Stimulated activated naive CD8-positive, alpha-beta T cell treated with anti-CD3 and anti-CD28 coated beads, Interleukin-15, Interleukin-2, amounts not matched to agents 100 ng/mL and 50 ng/mL, for 24 hours (primary cell): Measurements from ENCODE around the gene FBLN2.

Experiments used
- H3K27ac Mint-ChIP-seq: one replicate; pipeline ENCODE4 v1.8.0; 2021; ENCODE audit warnings: mild to moderate bottlenecking, mixed read lengths
- H3K27me3 Mint-ChIP-seq: one replicate; pipeline ENCODE4 v1.8.0; 2021; ENCODE audit warnings: mixed read lengths
- H3K36me3 Mint-ChIP-seq: one replicate; pipeline ENCODE4 v1.8.0; 2021; ENCODE audit warnings: low read depth, mixed read lengths
- H3K4me1 Mint-ChIP-seq: one replicate; pipeline ENCODE4 v1.8.0; 2021; ENCODE audit warnings: low read depth, mixed read lengths
- H3K4me3 Mint-ChIP-seq: one replicate; pipeline ENCODE4 v1.8.0; 2021; ENCODE audit warnings: mild to moderate bottlenecking, mixed read lengths
- H3K9me3 Mint-ChIP-seq: one replicate; pipeline ENCODE4 v1.8.0; 2021; ENCODE audit warnings: mixed read lengths

The FBLN2 gene

DNA sequence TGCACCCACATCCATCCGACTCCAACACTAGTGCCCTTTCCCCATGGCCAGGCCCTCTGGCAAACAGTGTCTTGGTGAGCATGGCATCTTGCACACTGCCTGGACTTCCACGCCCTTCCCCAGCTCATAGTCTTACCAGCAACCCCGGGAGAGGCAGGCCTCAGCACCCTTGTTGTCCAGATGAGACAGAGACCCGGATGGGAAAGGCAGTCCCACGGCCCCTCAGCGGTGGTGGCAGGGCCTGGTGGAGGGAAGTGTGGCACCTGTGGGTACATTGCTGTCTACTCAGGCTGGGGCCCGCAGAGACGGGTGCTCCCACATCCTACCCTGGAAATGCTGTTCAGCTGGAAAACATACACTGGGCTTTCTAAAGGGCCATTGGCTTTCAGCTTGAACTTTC, 40.4 kb upstream of the FBLN2 start:
- no peak overlapping the region for H3K4me3 Mint-ChIP-seq
- no peaks in the 10 kb centered on the region for H3K9me3 Mint-ChIP-seq
- H3K4me1 Mint-ChIP-seq: no peaks in the 10 kb centered on the region
- H3K36me3 Mint-ChIP-seq: no peaks in the 10 kb centered on the region
- no peak overlapping the region for H3K27ac Mint-ChIP-seq
- H3K27me3 Mint-ChIP-seq: no peaks in the 10 kb centered on the region

- Mint-ChIP-seq H3K27ac (no peak overlapping the region), H3K4me1 (no peaks in the 10 kb centered on the region), H3K4me3 (no peak overlapping the region), H3K27me3 (no peaks in the 10 kb centered on the region), H3K9me3 (no peaks in the 10 kb centered on the region), H3K36me3 (no peaks in the 10 kb centered on the region)
Measured at GRCh38 chr3:13509059-13509815, 39.7 kb upstream of the FBLN2 start.

DNA sequence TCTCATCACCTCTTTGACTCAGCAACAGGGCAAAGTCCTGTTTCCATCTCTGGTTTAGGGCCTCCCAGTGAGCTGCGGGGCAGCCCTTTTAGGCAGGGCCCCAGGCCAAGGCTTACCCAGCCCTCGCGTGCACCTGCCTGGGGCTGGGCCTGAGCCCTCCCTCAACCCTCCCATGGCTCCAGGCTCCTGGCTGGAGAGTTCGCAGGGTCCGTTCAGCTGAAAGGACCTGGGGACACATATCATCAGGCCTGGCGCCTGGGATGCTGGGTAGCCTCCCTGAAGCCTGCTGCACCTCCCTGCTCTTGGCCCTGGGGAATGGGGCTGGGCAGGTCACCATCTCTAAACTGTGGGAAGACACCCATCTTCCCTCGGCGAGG, 39.1 kb upstream of the FBLN2 start:
- no peak overlapping the region for H3K27ac Mint-ChIP-seq
- no peaks in the 10 kb centered on the region for H3K27me3 Mint-ChIP-seq
- H3K4me1 Mint-ChIP-seq: no peaks in the 10 kb centered on the region
- H3K36me3 Mint-ChIP-seq: no peaks in the 10 kb centered on the region
- no peak overlapping the region for H3K4me3 Mint-ChIP-seq
- H3K9me3 Mint-ChIP-seq: no peaks in the 10 kb centered on the region

- Mint-ChIP-seq H3K27me3 (no peaks in the 10 kb centered on the region), H3K4me1 (no peaks in the 10 kb centered on the region), H3K9me3 (no peaks in the 10 kb centered on the region), H3K27ac (no peak overlapping the region), H3K4me3 (no peak overlapping the region), H3K36me3 (no peaks in the 10 kb centered on the region)
Measured at GRCh38 chr3:13512451-13512850, 36.5 kb upstream of the FBLN2 start.

DNA sequence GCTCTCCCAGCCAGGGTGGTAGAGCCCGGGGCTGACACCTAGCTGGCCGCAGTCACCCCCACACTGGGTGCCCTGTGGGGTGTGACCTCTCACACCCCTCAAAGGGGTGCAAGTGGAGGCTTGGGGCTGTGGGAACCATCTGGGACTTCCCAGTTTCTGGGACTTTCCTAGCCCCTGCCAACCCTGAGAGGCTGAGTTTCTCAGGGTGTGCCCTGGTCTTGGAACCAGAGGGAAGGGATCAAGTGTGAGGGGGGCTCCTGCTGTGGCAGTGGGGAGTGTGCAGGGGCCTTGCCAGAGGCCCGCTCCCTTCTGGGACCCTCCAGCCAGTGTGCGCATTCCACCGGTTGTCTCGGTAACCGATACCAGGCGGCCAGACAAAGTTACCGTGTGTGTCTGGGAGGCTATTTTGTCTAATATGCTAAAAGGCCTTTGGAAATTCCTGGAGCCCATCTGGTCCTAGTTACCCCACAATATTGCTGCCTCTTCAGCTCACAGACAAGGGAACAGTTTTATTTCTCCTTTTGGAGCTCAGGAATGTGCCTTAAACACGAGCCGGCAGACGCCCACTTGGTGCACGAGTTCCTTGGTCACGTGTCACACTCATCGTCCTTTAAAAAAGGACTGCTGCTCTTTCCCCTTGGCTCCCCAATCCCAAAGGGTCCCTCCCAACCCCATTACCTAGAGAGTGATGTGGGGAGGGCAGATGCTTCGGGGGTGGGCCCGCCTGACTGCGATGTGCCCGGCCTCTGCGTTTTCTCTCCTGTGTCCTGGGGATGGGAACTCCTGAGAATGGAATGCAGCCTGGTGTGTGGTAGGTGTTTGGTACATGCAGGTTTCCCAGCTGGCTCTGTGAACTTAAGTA, 35.6 kb upstream of the FBLN2 start:
- H3K9me3 Mint-ChIP-seq: no peaks in the 10 kb centered on the region
- no peak overlapping the region for H3K4me3 Mint-ChIP-seq
- H3K27ac Mint-ChIP-seq: no peak overlapping the region
- H3K36me3 Mint-ChIP-seq: no peaks in the 10 kb centered on the region
- H3K4me1 Mint-ChIP-seq: no peaks in the 10 kb centered on the region
- H3K27me3 Mint-ChIP-seq: no peaks in the 10 kb centered on the region

- Mint-ChIP-seq H3K9me3 (no peaks in the 10 kb centered on the region), H3K27ac (no peak overlapping the region), H3K36me3 (no peaks in the 10 kb centered on the region), H3K27me3 (no peaks in the 10 kb centered on the region), H3K4me3 (no peak overlapping the region), H3K4me1 (no peaks in the 10 kb centered on the region)
Measured at GRCh38 chr3:13513913-13514517, 34.9 kb upstream of the FBLN2 start.

DNA sequence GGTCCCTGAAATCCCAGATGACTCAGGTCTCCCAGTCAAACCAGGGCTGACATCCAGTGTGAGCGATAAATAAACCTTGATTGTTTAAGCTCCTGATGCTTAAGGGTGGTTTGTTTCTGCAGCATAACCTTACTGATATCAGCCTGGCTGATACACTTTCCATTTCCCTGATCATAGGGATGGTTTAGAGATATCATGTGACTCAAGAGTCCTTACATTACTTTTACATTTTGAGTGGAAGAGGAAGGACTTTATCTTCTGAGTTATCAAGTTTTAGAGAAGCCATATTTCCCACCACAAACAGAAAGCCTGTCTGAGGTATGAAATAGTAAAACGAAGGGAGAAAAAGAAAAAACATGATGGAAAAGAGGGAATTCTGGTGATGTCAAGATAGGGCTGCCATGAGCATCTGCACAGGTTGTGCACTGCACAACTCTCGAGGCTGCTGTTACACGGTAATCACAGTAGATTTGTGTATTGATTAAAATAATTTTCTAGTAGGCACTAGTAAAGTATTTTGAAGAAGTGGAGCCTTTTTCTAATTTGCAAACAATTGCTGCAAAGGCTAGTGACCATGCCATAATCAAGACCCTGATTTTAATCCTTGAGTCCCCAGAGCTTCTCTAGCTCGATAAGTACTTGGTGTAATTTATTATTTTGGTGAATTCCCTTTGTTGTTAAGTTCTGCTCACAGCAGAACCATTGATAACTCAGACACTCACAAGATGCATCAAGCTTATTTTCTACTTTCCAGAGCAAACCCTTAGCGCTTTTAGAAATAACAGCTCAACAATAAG, 34.1 kb upstream of the FBLN2 start:
- no peaks in the 10 kb centered on the region for H3K36me3 Mint-ChIP-seq

DNA sequence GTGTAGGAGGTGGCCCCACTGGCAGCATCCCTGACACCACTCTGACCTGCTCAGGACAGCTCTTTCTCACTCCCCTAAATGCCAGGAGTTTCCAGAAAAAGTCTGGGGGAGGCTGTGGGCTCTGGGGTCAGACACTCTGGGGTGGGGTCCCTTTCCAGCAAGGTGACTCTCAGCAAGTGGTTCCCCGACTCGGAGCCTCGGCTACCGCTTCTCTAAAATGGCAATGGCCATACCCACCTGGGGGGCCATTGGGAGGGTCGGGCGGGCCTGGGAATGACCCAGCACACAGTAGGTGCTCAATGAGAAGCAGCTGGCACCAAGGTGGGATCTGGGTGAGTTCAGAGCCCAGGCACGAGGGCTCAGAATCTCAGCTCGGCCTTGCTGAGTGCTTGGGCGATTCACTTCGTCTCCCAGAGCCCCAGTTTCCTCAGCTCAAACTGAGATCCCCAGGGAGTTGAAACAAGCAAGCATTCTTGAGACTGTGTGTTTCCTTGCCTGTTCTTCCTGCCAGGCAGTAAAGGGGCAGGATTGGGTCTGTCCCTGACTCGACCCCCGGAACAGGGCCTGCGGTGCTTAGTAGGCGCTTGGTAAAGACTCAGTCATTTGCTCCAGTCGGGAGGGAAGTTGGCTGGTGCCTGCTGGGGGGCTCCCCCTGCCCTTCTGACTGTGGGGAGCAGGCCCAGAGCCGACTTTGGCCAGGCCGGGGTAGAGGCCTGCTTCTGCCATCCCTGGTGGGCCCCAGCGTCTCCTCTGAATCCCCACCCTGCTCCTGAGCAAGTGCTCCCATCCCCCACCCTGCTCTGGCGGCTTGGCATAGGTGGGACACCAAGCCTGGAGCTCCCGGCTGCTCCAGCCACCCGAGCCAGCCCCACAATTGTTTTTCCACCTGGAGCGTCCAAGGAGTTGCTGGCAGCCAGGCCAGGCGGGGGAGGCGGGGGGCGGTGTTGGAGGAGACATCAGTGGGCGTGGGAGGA, 32.9 kb upstream of the FBLN2 start:
- H3K9me3 Mint-ChIP-seq: no peaks in the 10 kb centered on the region
- H3K4me3 Mint-ChIP-seq: no peak overlapping the region
- no peaks in the 10 kb centered on the region for H3K27me3 Mint-ChIP-seq
- no peak overlapping the region for H3K27ac Mint-ChIP-seq
- H3K4me1 Mint-ChIP-seq: no peaks in the 10 kb centered on the region
- H3K36me3 Mint-ChIP-seq: no peaks in the 10 kb centered on the region

More for the DNA sequence above, 34.1 kb upstream of the FBLN2 start:
- Mint-ChIP-seq H3K4me1 (no peaks in the 10 kb centered on the region), H3K27me3 (no peaks in the 10 kb centered on the region), H3K9me3 (no peaks in the 10 kb centered on the region), H3K27ac (no peak overlapping the region), H3K4me3 (no peak overlapping the region)

DNA sequence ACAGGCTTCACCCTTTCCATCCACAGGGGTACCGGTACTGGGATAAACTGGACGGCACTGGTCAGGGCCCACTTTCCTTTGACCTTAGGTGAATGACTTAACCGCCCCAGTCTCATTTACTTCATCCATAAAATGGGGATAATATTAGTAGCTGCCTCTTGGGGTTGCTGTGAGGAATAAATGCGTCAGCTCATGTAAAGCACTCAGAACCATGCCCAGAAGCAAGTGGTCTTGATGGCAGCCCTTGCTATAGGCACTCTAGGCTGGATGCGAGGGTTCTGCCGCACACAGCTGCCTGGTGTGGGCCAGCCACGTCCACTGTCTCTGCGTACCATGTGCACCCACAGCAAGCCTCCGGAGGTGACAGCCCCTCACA, 32.2 kb upstream of the FBLN2 start:
- no peak overlapping the region for H3K27ac Mint-ChIP-seq
- H3K4me1 Mint-ChIP-seq: no peaks in the 10 kb centered on the region
- peaks cover 5% of the 10 kb centered on the region for H3K9me3 Mint-ChIP-seq
- no peaks in the 10 kb centered on the region for H3K36me3 Mint-ChIP-seq
- H3K27me3 Mint-ChIP-seq: no peaks in the 10 kb centered on the region
- no peak overlapping the region for H3K4me3 Mint-ChIP-seq

DNA sequence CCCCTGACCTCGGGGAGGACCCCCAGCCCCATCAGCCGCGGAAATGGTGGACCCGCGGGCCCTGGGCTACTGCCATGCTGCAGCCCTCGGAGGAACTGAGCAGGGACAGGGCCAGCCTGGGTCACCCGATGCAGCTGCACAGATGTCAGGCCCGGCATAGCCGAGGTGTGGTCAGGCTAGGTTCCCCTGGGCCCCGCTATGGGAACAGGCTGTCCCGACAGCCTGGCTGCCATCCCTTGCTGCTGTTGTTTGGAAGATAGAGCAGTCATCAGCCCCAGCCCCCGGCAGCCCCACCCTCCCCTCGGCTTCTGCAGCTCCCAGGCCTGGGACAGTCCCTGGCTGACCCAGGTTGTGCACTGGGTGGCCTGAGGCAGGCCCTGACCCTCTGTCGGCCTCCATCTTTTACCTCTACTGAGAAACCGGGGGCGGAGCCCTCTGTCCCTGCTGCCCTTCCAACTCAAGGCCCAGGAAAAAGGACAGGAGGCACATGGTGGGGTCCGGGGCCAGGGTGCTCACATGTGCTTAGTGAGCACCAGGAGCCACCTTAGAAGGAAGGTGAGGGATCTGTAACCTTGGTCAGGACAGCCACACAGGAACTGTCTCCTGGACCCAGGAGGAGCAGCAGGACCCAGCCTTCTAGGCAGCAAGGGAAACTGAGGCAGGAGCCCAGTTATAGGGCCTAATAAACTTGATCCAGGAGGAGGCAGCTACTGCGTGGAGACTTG, 31.5 kb upstream of the FBLN2 start:
- Mint-ChIP-seq H3K4me3 (no peak overlapping the region), H3K36me3 (no peaks in the 10 kb centered on the region), H3K27ac (no peak overlapping the region), H3K4me1 (no peaks in the 10 kb centered on the region), H3K9me3 (peaks cover 5% of the 10 kb centered on the region), H3K27me3 (no peaks in the 10 kb centered on the region)

GRCh38 chr3:13518516-13518953, 30.4 kb upstream of the FBLN2 start:
- Mint-ChIP-seq H3K27me3 (no peaks in the 10 kb centered on the region), H3K9me3 (peaks cover 5% of the 10 kb centered on the region), H3K4me1 (no peaks in the 10 kb centered on the region), H3K27ac (no peak overlapping the region), H3K4me3 (no peak overlapping the region), H3K36me3 (no peaks in the 10 kb centered on the region)

DNA sequence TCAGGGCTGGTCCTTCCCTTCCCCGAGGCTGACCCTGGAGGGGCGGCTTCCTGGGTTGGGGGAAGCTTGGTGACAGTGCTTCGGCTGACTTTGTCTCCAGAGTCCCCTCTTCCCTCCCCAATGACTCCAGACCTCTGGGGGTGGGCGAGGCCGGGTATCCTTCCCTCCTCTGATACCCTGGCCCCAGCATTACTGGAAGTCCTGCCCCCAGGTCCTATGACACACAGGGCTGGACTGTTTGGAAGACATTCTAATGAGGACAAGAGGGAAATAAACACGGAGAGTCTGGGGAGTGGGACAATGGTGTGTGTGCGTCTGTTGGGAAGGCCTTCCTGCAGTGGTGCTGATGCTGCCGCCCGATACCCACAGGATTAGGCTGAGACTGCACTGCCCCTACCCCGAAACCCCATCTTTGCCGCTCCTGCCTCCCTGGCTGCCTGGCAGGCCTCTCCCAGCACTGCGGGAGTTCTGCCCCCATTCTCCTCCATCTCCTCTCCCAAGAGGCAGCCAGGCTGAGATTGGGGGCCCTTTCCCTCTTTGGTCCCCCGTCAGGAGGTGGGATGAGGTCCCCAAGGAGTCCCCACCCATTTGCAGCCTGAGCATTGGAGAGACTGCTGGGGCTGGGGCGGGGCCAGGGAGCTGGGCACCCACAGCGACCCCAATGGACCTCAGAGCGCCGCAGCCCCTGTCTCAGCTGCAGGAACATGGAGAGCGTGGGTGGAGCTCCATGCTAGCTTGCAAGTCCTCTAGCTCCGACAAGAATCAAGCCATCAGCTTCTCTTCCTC, 29.7 kb upstream of the FBLN2 start:
- Mint-ChIP-seq H3K36me3 (no peaks in the 10 kb centered on the region), H3K27ac (no peak overlapping the region), H3K27me3 (no peaks in the 10 kb centered on the region), H3K4me1 (no peaks in the 10 kb centered on the region), H3K9me3 (peaks cover 5% of the 10 kb centered on the region), H3K4me3 (no peak overlapping the region)
